SK-MEL-5 (cell line): ENCODE data around the gene SLC25A48. TPM values are rescaled to one million over a fixed set of nuclear protein-coding genes. Genes with fewer than 3 reads are reported as not detected.
A peak's percentile ranks its signal among the peaks of the same experiment; 100 is the strongest.

Source experiments
- DNase-seq: peaks from one replicate; pipeline ENCODE4 v3.0.0-alpha.2; 2016; ENCODE audit warnings: low read depth, low spot score
- in situ Hi-C: cut with HindIII; loops from 2 replicates; pipeline ENCODE4 v1.10.0; 2016; ENCODE audit warnings: low sequenced_read_pairs, high pct_unique_total_duplicates, low pct_unique_long_range_greater_than_20kb
- total RNA-seq: library from RNA; depleted of rRNA; stranded (reverse); fragments of >200 nt; shearing (Covaris generic); gene quantifications from 2 replicates; pipeline ENCODE4 v1.2.3, GENCODE V29; 2014

SLC25A48 gene
- total RNA-seq, 1 experiment from 2014 or later, result 0.05 TPM

DNA sequence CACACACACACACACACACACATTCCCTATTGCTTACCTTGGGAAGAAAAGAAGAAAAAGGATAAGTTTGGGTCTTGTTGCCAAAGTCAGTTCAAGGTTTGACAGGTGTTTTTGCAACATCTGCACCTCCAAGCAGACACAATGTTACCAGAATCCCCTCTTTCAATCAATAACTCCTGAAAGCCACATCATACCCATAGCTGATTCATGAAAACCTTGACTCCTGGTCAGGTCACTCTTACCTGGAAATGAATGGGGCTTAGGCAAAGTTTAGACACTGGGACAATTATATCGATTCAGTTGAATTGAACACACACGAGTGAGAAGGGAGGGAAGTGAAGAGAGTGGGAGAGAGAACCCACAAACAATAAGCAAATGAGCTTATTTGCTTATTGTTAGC, 34.2 kb downstream of the SLC25A48 start:
- no peak for DNase-seq
- in situ Hi-C loops, result no loop called here

DNA sequence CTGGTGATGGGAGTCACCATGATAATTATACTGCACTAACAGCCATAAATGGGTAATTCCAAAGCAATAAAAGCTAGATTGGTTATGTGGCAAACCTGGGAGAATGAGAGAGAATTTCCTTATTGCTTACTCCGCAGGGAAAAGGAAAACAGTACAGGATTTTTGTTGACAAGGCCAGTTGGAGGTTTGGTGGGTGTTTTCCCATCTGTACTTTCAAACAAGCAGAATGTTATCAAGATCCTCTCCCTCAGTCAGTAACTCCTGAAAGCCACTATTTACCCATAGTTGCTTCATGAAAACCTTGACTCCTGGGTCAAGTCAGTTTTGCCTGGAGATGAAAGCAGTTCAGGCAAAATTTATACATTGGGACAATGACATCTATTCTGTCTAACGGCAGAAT, 34.8 kb downstream of the SLC25A48 start:
- DNase-seq, result no peak
- in situ Hi-C loops, result no loop called here

GRCh38 chr5:135869935-135870334, 35.5 kb downstream of the SLC25A48 start:
- in situ Hi-C loops, result no loop called here
- DNase-seq, result no peak

- no peak for DNase-seq
- in situ Hi-C loops, result no loop called here
Observed at GRCh38 chr5:135871268-135871915, 36.9 kb downstream of the SLC25A48 start.

GRCh38 chr5:135873831-135874230, 39.4 kb downstream of the SLC25A48 start:
- DNase-seq, result peak; percentile 41
- in situ Hi-C loops, result no loop called here

DNA sequence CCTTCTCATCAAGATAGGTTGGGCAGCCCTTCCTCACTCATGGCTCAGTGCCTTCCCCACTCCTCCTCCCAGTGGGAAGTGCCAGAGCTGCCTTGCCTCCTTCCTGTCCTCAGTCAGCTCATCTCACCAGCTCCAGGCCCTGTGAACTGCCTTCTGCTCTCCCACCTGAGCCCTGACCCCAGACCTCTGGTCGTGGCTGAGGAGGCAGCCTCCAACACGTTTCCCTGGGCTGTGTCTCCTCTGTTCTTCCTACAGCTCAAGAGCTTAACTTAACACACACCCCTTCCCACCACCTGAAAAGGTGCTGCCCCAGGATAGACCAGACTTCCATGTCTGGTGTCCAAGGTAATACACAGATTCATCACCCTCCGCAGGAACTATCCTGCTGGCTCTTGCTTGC, 40.0 kb downstream of the SLC25A48 start:
- no peak for DNase-seq
- in situ Hi-C loops, result no loop called here

DNA sequence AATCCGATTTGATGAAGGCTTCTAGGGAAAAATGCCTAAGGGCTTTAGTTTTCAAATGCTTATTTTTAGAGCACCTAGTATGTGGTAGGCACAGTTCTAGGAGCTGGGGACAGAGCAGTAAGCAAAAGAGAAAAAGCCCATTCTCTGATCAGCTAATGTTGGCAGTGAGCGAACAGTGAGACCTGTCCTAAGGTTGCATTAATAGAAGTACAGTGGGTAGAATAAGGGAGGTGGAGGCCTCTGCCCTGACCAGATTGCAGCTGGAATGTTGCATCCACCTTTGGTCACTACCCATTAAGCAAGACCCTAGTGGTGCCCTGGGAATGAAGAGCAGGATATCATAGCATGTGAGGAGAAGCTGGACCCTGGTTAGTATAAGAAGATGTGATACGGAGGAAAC, 41.1 kb downstream of the SLC25A48 start:
- in situ Hi-C loops, result no loop called here
- DNase-seq, result no peak

DNA sequence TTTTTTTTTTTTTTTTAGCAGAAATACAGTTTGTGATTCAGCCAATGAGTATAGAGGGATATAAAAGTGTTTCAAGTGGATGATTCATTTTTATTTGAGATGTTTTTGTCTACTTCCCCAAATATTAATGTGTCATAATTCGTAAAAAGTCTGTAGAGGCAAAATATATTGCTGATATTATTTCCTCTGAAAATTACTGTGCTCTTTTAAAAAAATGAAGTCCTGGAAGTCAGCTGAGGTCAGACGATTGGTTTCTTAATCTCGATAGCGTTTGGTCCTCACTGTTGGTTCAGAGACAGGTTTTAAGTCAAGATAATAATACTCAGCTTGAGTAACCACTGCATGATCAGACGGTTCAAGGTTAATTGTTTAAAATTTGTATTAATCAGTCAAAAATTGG, 41.7 kb downstream of the SLC25A48 start:
- in situ Hi-C loops, result no loop called here
- no peak for DNase-seq

GRCh38 chr5:135877570-135878155, 43.2 kb downstream of the SLC25A48 start:
- DNase-seq, result no peak
- in situ Hi-C loops, result no loop called here

GRCh38 chr5:135878156-135878620, 43.7 kb downstream of the SLC25A48 start:
- DNase-seq, result no peak
- in situ Hi-C loops, result no loop called here

GRCh38 chr5:135879591-135879990, 45.1 kb downstream of the SLC25A48 start:
- in situ Hi-C loops, result no loop called here
- DNase-seq, result no peak

- in situ Hi-C loops, result no loop called here
- DNase-seq, result peak; percentile 41
Observed at GRCh38 chr5:135880278-135880677, 45.8 kb downstream of the SLC25A48 start.

GRCh38 chr5:135880801-135881200, 46.3 kb downstream of the SLC25A48 start:
- in situ Hi-C loops, result no loop called here
- no peak for DNase-seq

GRCh38 chr5:135881244-135881643, 46.8 kb downstream of the SLC25A48 start:
- in situ Hi-C loops, result no loop called here
- DNase-seq, result no peak

GRCh38 chr5:135881819-135882218, 47.4 kb downstream of the SLC25A48 start:
- in situ Hi-C loops, result no loop called here
- DNase-seq, result no peak

GRCh38 chr5:135883026-135883425, 48.6 kb downstream of the SLC25A48 start:
- in situ Hi-C loops, result no loop called here
- DNase-seq, result no peak

- in situ Hi-C loops, result no loop called here
Observed at GRCh38 chr5:135883441-135883840, 49.0 kb downstream of the SLC25A48 start.

GRCh38 chr5:135885031-135885430, 50.6 kb downstream of the SLC25A48 start:
- in situ Hi-C loops, result no loop called here
- no peak for DNase-seq

More at GRCh38 chr5:135883441-135883840, 49.0 kb downstream of the SLC25A48 start:
- peak; percentile 32 for DNase-seq

- DNase-seq, result no peak
- in situ Hi-C loops, result no loop called here
Observed at GRCh38 chr5:135886136-135886535, 51.7 kb downstream of the SLC25A48 start.
